Activated CD4-positive, alpha-beta T cell treated with anti-CD3 and anti-CD28 coated beads, Interleukin-2, amount 50 U/mL, for 16 hours (primary cell): ENCODE data around the gene PPFIBP2.

Experiments used
- DNase-seq: peaks from one replicate; pipeline ENCODE4 v3.0.0-alpha.2; 2020

PPFIBP2 gene

DNA sequence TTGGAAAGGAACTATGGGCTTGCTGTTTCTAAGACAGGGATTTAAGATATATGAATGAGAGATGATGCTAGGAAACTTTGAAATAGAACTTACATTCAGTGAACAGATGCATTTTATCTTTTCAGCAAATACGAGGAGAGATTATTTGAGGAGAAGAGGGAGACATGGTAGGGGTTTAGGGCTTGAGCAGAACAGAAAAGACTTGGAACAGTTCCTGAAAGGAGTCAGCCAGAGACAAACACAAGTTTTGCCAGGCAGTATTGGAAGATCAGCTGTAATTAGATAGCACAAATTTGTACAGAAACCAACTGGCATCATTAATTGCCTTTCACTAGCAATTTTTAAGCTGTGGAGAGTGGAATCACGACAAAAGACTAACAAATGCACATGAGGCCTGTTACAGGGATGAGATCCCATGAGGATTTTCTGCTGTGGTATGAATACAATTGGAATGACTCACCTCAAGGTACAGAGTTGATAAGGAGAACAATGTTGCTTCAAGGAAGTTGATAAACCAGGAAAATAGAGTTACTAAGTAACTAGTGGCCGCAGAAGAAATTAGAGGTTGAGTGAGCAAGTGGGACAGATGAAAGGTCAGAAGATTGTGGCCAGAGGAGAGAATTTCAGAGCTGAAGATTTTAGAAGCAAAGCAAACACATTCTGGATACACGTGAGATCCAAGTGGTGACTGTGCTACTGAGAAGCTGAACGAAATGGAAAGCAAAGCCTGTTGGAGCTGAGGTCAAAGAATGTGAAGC lies 91.6 kb downstream of the PPFIBP2 start:
- DNase-seq, result no peak

DNA sequence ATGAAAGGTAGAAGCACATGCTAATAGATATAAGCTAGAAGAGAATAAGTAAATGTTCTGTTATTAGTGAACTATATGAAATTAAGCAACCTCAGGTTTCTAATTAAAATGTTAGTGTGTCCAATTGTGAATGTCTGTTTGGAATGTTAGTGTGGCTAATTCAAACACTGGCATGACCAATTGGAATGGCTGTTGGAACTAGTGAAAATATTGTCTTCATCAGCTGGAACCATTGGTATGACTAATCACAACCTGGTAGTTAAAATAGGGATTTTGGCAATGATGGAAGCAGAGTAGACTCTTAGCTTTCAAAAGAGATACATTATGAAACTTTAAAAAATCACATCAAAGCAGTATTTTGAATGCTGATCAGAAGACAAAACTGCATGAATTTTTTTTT lies 92.7 kb downstream of the PPFIBP2 start:
- no peak for DNase-seq

DNA sequence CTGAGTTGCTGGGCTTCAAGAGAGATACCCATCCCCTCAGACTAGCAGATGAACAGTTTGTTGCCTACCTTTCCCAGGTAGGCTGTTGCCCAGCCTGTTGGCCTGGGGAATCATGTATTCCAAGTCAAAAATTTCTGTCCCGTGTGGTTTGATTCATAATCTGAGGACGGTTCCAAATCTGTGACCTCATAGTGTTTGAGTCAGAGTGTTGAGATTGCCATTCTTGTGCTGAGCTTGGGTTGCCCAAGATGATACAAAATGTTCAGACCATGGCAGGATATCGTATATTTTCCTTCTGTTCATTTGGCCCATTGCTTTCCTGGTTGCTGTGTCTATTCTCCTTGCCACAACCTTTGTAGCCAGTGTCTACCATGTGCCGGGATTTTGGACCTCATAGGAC lies 95.2 kb downstream of the PPFIBP2 start:
- no peak for DNase-seq

DNA sequence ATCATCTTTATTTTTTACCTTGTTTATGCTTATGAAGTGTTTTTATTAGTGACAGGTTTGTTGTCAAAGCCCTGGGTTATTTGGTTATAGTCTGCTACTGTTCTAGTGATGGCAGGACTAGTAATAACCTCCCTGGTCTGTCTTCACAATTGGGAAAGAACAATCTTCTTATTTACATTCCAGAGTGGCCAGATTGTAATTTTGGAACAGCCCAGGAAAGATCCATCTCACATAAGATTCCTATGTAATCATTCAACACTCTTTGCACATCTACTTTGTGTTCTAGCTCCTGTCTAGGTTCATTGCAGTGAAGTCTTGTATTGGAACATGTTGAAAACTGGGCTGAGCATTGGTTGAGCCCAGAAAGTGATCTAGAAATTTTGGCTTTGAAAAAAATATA lies 95.7 kb downstream of the PPFIBP2 start:
- no peak for DNase-seq

DNA sequence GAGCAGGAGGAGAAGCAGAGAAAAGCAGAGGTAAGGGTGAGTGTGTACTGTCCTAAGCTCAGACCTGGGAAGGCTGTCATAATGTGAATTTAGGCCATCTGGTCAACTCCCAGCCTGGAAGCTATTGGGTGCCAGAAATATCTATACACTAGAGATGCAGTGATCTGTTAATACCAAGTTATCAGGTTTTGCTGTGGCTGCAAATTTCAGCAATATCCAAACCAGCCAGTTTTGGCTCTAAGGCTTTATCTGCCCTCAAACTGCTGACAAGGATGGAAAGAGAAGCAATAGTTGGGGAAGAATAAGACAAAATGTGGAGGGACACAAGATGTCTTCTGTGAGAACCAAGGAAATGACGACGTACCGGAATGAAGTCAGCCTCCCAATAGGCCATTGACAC lies 96.6 kb downstream of the PPFIBP2 start:
- no peak for DNase-seq

DNA sequence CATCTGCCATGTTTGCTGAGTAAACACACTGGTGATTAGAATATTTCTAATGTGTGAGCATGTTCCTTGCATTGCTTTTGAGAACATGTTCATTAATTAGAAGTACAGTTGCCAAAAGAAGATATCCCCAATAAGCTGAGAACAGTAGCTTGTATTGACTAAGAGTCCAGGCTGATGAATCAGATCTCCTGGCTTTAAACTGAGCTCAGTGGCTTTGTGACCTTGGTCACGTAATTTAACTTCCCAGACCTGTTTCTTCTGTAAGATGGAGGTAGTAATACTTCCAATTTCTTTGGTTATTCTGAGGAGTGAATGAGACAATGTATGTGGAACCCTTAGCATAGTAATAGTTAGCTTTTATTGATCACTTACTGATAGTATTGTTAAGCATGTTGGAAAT lies 97.6 kb downstream of the PPFIBP2 start:
- no peak for DNase-seq

DNA sequence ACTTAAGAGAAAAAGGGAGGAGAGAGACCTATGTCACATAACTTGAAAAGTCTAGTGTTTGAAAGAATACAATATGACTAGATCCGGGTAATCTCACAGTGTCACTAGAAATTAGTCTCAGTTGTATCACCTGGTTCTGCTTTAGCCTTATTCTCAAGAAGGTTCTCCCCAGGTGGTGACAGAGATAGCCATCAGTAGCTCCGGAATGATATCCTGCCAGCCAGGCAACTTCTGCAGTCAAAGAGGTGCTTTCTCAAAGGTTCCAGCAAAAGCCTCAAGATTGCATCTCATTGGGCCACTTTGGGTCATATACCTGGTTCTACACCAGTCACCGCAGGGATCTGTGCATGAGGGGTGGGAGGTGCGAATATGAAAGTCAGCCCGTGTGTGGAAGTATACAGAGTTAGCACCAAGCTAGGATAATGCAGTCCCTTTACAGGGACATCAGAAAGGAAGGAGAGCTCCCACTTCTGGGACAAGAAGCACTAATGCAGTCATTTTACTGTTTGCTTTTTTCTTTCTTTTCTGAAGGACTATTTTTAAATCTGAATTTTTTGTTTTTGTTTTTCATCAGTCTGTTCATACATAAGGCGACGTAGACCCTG lies 98.4 kb downstream of the PPFIBP2 start:
- DNase-seq, result no peak

DNA sequence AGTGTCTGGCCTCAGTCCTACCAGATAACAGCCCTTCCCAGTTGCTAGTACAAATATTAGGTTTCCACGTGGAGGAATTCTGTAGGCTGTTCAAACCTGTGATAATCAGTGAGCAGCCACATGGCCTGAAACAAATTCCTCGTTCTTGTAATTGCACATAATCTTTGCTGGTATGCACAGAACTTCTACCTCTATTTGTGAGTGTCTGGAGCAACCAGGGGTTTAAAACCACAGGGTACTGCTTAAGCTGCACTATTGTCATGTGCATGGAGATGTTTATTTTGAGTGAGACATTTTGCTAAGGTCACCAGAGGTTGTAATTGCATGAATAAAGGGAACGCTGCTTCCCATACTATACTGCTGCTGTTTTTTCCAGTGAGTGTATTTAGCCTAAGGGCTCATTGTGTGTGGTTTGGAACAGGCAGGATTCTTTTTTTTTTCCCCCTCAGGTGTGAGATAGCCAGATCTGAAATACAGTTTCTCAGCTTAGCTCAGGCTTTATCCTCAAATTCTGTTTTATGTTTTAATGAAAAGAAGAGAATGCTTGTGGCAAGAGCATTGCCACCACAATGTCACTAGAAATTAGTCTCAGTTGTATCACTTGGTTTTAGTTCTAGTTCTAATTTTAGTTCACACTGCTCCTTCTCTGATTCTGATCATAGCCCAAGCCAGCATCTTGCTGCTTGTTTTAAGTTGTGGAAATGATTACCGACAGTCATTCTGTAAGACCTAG lies 99.0 kb downstream of the PPFIBP2 start:
- no peak for DNase-seq

DNA sequence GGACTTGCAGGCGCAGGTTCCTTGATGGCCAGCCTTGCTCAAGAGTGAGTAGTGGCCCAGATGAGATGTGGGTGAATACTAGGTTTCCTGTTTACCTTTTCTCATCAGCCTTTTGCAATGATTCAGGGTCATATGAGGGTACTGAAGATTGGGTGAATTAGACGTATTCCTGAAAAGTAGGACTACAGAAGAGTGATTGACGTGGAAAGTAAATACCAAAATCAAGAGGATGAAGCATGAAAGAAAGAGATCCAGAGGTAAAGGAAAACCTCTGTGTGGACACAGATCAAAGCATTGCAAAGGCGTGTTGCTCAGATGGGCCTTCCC lies 99.6 kb downstream of the PPFIBP2 start:
- no peak for DNase-seq

DNA sequence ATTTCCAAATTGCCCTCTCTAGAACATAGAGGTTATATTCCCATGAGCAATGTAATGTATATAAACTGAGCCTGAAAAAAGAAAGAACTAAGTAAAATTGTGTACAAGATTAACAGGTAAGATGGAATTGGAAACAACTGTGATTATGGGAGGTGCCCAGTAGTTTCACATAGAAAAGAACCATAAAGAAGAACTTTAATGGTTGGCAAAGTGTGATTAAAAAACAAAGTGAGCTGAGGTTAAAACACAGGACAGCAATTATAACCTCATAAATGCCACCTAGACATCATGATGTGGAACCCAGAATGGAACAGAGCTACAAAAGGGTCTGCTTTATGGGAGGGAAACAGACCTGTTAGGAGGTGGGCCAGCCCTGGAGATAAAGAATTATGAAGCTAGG lies 100.9 kb downstream of the PPFIBP2 start:
- no peak for DNase-seq

DNA sequence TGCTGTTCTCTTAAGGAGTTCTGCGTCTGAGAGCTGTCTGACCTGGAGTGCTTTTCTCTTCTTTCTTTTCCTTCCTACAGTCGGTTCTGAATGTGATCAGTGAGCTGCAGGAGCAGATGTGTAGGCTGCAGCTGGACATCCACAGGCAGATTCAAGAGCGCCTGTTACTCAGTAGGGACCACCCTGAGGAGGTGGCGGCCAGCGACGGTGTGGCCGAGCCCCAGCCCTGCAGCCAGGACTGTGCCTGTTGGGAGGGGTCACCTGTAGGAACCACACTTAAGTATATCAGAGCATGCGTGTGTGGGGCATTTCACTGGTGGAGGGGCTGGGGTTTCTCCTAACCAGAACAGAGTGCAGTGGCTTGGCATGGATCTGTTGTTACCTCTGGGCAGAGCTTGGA lies 103.2 kb downstream of the PPFIBP2 start:
- no peak for DNase-seq

DNA sequence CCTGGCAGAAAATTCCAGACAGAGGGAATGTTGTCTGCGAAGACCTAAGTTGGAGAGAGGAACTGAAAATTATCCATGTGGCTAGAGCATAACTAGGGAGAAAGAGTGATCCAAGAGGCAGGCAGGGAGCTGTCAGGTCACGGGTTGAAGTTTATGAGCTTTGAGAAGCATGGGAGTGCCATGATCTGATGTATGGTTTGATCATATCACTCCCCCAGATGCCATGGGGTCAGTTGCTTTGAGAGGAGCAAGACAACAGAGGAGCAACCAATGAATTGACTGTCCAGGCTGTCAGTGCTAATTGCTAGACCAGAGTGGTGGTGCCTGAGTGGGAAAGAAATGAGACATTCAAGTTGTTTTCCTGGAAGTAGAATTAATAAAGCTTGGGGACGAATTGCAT lies 105.5 kb downstream of the PPFIBP2 start:
- no peak for DNase-seq

DNA sequence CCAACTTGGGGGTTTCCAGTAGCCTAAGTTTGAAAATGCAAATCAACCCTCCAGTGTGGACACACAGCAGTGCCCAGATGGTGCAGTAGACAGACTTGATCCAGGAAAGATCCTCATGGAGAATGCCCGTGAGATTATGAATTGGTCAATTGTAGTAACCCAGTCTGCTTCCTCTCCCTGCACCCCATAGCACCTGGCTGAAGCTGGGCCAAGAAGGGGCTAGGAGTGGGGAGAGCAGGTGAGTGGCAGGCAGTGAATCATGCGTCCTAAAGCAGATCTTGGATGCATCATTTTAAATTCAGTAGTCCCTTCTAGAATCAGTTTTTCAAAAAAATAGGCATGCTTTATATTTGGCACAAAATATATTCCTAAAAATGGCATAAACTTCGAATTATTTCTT lies 107.3 kb downstream of the PPFIBP2 start:
- no peak for DNase-seq

DNA sequence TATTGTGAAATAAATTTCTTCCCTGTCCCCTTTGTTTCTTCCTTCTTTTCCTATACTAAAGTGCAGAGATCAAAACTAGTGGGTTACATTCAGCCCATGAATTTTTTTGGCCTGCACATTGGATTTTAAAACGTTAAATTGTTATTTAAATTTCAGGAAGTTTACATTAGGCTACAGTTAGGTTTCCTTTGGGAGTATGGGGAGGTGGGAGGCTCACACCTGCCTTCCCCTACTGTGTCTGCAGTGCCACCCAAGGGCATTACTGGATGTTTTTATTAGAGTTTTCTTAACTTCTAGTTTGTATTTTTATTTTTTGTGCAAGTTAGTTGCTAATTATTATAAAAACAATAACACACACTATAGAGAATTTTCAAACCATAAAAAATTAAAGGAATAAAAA lies 107.8 kb downstream of the PPFIBP2 start:
- no peak for DNase-seq

DNA sequence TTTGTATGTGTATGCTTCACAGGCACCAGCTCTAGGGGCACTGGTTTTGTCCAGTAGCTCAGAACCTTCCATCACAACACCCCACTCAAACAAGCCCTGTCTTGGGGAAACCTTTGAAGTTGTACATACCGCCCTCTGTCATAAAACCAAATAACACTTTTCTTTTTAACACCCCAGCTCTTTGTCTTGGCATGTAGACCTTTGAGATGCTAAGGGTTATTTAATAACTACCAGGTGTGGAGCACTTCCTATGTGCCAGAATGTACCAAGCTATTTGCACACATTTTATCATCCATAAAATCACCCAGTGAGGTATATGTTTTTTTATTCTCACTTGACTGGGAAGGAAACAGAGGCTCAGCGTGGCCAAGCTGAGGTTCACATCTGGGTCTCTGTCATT lies 108.9 kb downstream of the PPFIBP2 start:
- DNase-seq, result no peak

DNA sequence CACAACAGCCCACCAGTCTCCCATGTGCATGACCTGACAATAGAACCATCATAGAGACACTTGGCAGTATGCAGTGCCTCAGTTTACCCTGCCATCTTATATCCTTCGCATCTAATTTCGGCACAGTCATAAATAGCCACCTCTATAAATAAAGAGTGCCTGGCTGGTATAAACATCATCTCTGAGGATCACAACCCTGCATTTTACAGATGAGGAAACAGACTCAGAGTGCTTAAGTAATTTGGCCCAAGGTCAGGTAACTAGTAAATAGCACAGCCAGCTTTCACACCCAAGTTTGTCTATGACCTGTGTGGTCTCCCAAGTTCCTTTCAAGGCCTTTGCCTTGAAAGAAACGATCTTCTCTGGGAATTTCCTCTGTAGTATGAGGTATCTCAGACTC lies 114.9 kb downstream of the PPFIBP2 start:
- no peak for DNase-seq

DNA sequence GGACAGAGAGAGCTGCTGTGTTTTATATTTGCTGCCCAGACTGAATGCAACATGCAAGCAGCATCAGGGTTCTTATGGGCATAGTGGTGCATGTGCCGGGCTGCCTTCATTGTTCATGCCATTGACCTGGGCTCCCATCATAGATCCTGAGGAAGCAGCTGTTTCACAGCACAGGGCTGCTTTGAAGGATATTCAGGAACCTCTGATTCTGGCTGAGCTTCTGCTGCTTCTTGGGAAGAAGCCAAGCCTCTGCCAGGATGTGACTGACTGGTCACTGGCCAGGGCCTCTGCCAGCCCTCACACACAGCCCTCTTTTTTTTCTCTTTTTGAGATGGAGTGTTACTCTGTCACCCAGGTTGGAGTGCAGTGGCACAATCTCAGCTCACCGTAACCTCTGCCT lies 116.2 kb downstream of the PPFIBP2 start:
- DNase-seq, result no peak

DNA sequence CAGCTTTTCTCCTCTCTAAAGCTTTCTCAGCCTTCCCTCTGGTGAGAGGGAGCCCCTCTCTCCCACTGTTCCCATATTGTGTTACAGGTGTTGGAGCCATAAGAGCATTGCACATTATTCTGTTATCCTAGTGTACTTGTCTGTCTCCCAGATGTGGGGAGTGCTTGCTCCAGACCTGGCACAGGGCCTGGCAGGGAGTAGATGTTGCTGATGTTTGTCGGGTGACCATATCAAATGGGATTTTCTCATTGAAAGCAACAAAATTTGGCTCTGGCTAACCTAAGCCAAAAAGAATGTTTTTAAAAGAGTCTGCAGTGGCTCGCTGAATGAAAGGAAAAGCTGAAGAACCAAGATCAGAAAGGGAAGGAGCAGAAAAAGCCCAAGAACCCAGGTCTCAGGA lies 118.4 kb downstream of the PPFIBP2 start:
- DNase-seq, result no peak

DNA sequence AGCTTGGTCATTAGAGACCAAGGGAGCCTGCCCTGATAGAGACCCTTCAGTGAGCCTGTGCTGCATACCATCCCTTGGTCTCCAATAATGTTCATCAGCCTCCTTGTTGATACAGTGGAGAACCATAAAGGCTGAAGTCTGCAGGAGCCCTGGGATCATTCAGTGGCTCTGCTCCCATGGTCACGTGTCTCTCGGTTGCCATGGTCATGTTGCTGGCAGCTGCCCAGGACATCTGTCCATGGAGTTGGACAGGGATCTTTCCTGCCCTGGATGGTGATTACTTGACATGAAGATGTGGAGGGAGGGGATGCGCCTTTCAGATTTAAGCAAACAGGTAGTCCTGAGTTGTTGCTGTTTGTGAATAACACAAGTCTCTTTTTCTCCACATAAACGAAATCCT lies 121.3 kb downstream of the PPFIBP2 start:
- DNase-seq, result no peak

DNA sequence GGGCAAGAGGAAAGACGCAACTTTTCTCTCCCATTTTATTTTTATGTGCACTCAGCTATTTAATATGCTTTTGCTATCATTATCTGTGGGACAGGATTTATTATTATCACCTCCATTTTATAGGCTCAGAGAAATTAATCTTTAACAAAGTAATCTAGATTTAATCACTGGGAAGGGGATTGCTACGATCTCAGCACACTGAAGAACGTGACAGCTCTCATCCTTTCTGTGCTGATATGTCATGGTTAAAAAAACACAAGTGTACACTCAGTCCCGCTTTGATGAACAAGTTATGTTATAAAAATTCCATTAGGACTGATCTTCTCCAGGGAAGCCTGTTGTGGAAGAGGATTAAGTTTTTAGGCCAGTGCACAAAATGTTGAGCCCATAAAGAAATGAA lies 121.9 kb downstream of the PPFIBP2 start:
- no peak for DNase-seq

DNA sequence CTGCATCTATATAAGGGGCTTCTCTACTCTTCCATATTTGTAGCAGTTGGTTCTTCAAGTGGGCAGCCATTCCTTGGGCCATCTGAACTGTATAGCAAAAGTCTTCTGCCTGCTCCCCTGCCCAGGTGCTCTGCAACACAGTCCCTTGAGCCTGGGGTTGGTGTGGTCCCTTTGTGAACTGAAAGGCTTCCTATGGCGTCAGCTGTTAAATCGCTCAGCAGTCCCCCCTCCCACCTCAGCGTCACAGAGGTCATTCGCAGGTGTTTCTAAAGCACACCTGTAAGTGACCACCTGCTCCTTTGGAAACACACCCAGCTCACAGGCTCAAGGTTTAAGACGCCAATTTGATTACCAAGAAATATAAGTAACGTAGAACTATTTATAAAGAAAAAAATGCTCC lies 122.6 kb downstream of the PPFIBP2 start:
- DNase-seq, result no peak

DNA sequence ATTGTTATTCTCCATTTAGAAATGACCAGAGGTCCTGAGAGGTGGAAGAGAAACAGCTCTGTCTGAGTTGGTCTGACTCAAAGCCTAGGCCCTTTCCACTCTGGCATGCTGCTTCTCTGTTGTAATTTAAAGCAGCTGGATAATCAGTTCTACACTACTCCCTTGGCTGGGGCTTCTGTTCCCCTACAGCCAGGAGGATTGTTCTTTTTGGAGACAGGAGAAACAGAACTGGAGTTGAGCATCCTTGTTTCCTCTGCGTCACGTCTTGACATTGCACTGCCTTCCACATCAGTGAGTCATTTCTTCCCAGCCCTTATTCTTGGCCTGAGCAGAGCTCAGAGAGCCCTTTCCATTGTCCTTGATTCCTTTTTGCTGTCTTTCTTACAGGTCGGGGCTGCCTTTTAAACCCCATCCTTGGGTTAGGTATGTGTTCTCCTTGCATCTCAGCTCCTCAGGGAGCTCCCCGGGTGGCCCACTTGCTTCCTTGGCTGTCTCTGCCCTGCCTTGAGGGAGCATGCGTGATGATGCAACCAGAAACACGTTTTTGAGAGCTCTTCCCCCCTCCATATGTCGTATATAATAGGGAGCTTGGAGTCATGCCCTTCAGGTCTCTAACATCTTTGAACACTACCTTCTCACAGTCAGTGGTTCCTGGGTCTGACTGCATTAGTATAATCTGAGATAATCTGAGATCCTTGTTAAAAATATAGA lies 123.8 kb downstream of the PPFIBP2 start:
- no peak for DNase-seq

DNA sequence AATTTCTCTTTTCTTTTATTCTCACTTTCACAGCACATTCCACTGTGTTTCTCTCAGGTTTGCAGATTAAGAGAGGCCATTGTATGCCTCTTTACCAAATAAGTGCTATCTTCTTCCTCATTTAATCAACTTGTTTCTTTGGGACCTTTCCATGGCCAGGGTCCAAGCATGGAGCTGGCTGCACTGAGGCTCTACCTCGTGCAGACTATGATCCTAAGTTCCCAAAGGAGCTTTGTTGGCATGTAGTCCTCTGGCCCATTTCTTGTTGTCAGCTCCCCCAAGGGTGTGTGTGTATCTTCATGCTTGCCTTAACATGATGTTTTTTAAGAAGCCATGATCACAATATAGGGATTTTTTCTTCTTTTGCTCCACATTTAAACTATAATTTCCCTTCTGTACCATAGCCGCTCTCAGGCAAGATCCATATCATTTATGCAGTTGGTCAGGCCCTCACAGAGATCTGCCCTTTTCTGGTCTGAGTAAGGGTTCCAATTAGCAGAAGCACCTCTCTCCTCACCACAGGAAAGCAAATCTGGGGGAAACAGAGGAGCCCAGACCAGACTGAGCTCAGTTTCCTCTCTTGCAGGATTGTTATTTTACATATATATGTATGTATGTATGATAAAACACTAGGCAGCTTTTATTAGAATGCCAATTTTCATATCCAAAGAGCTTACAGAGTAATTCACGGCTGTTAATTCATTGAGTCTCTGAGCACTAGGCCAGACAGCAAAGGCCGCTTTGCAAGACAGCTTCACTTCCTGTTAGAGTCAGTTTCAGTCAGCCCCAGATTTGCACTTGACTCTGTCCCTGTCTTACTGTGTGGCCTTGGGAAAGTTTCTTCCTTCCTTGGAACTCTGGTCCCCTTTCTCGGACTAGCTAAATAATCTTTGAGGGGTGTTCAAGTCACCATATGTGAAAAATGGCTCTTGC lies 125.2 kb downstream of the PPFIBP2 start:
- no peak for DNase-seq
